GM18870 (cell line): ENCODE data around the gene DOK7.

Experiments used
- ATAC-seq: cut with Tn5 transposase; IDR thresholded peaks from one replicate; pipeline ENCODE4 v1.9.1; 2021; ENCODE audit warnings: moderate library complexity; ENCODE audit not compliant: unreplicated experiment

Gene DOK7

DNA sequence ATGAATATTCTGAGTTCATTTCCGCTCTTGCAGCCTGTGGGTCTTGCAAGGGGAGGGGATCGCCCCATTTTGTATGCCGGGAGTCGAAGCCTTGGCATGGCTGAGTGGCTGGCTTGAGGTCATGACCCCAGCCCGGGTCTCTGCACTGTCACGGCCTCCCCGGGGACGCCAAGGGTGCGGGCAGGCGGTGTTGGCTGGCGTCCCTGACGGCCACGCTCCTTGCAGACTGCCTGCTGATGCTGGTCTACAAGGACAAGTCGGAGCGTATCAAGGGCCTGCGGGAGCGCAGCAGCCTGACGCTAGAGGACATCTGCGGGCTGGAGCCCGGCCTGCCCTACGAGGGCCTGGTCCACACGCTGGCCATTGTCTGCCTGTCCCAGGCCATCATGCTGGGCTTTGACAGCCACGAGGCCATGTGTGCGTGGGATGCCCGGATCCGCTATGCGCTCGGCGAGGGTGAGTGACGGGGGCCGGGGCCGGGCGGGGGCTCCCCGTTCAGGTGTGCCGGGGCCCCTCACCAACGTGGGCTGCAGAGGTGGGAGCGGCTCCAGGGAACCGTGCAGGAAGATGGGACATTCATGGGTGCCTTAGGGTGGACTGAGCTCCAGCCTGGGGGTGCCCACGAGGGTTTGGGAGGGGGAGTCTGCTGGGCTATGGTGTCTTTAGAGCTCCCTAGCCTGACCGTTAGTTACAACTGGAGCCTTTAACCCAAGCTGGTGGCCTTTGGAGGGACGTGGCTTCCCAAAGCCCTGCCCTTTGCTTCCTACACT, 10.3 kb downstream of the DOK7 start:
- no peak for ATAC-seq

DNA sequence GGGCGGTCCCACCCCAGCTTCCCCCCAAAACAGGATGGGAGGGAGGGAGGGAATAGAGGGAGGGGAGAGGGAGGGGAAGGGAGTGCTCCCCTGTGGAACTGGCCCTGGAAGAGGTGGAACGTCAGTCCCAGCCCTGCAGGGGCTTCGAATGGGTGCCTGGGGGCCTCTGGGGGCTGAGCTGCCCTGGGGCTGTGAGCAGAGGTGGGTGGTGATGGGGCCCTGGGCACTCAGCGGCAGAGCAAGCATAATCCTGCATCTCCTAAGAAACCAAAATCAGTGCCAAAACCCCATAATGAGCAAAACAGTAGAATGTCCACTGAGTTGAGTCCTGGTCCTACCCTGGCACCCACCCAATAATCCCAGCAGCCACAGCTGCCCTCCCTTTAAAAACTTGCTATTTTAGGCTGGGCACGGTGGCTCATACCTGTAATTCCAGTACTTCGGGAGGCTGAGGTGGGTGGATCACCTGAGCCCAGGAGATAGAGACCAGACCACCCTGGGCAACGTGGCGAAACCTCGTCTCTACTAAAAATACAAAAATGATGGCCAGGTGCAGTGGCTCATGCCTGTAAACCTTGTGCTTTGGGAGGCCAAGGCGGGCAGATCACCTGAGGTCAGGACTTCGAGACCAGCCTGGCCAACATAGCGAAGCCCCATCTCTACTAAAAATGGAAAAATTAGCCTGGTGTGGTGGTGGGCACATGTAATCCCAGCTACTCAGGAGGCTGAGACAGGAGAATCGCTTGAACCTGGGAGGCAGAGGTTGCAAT, 11.1 kb downstream of the DOK7 start:
- ATAC-seq = no peak

DNA sequence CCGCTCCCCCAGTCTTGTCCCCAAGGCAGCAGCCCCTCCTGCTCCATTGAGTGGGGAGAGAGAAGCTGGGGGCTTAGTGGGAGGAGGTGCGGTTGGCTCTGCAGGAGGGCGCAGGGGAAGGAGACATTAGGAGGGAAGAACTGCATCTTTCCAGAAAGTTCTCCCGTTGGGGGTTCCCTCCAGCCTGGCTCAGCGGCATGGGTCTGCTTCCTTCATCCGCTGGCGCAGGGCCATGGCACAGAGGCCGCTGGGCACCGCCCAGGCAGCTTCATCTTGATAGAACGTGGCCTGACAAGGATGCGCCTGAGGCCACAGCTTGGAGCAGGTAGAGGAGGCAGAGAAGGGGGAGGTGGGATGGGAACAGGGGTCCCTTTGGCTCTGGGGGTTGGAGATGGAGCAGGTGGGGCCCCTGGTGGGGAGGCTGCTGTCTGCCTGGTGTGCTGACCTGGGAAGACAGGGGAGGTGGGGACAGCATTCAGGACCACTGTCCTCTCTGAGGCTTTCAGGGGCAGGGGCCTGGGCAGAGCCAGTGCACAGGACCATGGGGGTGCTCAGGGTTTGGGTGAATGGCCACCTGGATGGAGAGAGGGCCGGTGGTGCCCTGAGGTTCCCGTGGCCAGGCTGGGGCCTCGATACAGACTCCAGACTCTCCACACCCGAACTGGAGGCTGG, 12.1 kb downstream of the DOK7 start:
- no peak for ATAC-seq

DNA sequence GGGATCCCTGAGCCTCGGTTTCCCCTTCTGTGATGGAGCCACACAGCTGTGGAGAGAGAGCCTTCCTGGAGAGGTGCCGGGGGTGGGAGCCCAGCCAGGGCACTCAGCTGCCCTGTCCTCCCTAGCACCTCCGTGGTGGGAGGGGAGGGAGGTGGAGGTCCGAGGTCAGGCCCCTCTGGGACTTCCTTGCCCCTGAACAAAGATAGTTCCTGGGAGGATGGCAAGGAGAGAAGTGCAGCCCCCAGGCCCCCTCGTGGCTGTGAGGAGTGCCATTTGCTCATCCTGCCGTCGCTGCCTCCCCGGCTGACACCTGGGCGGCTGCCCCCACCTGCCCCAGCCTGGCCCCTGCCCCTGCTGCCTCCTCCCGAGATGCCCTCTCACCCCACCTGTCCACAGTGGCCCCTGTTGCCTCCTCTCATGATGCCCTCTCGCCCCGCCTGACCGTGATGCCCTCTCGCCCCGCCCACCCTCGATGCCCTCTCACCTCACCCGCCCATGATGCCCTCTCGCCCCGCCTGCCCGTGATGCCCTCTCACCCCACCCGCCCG, 12.7 kb downstream of the DOK7 start:
- no peak for ATAC-seq

DNA sequence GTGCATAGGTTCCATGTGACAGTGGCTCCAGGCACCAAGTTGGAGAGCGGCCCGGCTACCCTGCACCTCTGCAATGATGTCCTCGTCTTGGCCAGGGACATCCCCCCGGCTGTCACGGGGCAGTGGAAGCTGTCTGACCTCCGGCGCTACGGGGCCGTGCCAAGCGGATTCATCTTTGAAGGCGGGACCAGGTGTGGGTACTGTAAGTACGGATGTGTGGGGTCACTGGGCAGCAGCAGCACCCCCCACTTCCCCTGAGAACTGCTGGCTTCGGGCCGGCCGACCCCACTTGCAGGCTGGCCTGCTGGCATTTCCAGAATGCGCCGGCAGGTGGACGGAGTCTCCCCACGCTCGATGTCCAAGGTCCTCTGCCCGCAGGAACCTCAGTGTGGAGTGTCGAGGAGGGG, 13.2 kb downstream of the DOK7 start:
- no peak for ATAC-seq

DNA sequence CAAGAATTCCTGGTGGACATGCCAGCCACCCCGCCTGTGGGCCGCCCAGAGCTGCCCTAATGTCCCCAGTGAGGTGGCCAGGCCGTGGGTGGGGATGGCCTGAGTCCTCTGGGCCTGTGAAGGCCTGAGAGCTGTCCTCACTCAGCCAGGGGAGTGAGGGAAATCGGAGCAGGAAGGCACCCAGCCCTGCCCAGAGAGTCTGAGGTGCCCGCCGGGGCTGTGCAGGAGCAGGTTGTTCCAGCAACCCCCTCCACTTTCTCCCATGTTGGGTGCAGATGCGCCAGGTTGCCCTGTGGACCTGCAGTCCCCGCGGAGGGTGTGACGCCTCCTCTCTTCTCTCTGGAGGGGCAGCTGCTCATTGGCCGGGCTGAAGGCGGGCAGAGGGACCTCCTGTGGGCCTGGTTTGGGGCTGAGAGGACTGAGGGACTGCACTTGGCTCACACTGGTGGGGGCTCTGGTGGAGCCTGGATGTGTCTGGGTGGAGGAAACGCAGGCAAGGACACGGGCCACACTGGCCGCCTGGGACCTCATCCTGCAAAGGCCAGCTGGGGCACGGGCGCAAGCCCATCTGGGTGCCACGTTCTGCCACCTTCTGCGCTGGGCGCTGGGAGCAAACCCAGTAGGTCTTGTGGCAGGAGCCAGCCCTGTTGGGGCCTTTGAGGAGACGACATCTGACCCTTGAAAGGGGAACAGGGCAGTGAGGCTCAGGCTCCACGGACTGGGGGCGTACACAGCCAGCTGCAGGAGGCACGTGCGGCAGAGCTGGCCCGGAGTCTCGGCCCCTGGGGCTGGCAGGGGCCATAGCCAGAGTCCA, 14.0 kb downstream of the DOK7 start:
- ATAC-seq = no peak

DNA sequence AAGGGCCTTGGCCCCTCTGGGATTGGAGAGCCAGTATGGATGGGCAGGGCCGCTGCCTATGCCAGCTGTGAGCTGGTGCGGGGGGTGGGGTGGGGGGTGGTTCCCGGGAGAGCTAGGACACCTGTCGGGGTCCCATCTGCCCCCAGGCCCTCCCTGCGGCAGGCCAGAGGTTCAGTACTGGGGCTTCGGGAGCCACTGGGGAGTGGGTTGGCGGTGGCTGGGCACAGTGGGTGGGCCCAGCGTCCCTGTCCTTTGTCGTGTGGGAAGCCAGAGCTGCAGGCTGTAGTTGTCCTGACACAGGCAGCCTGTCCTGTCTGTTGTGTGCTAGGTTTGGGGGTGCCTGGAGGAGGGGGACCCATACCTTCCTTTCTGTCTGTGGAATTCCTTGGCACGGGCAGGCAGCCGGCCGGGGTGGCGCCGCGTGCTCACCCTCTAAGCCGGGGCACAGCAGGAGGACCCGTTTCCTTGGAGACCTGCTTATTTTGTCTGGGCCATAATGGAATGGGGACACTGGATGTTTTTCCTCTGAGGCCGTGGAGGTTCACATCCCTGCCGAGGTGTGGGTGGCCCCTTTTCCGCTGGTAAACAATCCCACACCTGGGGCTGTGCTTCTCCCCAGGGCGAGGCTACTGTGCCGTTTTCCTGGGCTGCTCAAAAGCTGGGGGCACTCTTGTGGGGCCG, 14.8 kb downstream of the DOK7 start:
- no peak for ATAC-seq

DNA sequence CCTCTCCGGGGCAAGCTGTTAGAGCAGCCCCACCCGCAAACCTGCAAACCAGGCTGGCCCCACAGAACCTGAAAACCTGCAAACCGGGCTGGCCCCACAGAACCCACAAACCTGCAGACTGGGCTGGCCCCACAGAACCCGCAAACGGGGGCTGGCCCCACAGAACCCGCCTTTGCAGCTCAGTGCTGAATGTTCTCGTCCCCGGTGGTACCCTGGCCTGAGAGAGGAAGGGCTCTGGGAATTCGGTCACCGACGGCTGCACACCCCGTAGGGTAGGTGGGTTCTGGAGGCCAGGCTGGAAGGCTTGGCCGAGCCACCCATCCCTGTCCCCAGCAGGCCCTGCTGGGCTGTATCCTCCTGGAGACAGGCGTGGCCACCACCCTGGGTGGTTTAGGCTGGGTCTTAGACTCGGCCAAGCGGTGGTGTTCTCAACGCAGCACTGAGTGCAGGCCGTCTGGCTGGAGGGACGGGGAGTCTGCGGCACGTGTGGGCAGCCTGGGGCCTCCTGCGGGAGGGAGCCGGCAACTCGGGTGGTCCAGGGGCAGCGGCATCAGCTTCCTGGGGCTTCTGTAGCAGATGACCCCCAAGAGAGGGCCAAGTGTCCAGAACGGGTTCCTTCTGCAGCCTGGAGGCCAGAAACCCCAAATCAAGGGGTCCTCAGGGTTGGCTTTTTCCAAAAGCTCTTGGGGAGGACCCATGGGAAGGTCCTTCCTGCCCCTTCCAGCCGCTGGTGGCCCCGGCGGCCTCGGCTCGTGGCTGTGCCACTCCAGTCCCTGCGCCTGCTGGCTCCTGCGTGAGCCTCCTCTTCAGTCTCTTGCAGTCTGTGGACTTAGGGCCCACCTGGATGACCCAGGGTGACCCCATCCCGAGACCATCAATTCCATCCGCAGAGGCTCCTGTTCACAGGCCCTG, 15.6 kb downstream of the DOK7 start:
- no peak for ATAC-seq

DNA sequence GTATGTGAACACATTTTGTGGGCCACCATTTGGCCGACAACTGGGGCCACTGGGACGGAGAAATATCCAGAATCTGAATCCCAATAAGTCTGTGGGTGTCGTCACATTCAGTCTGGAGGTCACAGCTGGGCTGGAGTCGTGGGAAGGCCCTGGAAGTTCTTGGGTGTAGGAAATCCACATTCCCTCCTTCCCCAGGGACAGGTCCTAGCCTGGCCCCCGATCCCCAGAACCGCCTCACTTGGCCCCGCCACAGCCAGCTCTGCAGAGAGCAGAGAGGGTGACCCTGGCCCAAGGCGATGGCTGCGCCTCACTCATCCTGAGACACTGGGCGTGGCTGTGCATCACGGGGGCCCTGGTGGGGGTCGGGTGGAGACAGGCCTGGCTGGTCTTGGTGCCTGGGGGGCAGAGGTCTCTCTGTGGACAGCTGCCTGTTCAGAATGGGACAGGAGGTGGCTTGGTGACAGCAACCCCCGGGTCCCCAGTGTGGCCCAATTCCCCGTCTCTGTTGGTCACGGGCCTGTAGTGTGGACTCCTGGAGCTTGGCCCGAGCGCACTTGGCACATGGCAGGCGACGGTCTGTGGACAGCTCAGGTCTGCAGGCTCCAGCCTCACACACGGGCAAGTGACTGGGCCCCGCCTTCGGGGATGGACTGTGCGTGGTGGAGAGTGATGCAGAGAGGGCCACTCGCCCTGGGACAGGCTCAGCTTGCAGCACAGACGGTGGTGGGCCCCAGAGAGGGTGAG, 16.4 kb downstream of the DOK7 start:
- ATAC-seq = no peak

DNA sequence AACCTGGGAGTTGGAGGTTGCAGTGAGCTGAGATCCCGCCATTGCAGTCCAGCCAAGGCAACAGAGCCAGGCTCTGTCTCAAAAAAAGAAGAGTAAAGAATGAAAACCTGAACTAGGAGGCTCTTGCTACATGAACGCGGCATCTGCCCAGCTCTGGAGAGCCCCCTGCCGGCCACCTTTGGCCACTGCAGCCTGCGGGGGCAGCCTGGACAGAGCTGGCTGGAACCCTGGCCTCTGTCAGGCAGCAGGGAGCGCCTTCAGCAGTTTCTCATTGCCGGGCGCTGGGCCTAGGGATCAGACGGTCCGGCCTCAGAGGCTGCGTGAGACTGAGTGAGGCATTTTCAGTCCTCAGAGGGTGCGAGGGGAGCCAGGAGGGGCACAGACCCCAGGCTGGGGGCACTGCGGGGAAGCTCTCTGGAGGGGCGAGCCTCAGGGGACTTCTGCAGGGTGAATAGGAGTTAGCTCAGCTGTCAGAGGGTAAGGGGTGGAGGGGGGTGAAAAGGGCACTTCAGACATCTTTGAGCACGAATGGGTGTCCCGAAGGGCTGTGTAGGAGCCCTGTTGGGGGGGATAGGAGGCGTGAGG, 17.5 kb downstream of the DOK7 start:
- ATAC-seq = no peak

DNA sequence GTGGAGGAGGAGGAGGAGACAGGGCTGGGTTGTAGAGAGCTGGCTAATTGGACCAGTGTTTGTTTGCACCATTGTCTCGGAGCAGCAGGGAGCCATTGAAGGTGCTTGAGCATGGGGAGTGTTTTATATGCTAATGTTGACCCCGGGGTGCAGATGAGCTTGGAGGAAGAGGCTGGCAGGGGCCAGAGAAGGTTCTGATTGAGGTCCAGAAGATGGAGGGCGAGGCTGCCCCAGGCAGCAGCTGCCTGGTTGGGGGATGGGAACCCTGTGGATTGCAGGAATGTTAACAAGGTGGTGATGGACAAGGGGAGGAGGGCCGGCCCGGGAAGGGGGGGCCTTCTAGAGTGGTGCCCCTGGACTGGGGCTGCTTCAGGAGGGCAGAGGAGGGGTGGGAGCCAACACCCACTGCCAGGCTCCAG, 18.0 kb downstream of the DOK7 start:
- no peak for ATAC-seq

DNA sequence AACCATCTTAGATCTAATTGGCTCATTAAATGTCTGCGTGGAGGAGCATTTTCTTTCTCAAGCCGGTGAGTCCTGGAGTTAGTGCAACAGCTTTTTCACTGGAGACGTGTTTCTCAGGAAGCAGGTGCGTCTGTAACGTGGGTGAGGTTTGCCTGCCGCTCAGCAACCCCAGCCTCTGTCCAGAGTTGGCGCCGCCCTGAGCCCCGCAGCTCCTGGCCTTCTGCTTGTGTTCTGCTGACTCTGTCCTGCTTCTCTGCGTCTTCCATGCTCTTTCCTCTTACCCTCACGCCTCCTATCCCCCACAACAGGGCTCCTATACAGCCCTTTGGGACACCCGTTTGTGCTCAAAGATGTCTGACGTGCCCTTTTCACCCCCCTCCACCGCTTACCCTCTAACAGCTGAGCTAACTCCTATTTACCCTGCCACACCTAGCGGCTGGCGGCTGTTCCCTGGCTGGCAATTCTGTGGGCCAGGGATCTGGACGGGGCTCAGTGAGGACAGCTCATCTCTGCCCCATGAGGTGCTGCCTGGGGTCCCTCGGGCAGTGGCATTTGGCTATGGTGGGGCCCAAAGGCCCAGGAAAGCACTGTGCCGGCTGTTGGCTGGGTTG, 18.8 kb downstream of the DOK7 start:
- no peak for ATAC-seq

DNA sequence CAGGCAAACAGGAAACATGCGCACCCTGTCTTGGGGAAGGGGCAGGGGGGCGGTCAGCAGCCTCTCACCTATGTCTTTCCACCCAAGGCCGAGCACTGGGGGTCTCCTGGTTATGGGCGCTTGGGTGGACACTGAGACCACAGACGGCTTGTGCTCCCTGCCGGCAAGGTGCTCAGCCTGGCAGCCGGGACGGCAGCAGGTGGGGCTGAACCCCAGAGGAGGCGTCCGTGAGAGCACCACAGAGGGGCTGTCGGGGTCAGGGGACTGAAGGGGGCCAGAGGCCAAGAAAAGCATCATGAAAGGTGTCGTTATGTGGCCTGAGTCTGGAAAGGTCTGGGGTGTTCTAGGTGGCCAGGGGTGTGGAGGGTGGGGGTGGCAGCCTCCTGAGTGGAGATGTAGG, 19.6 kb downstream of the DOK7 start:
- no peak for ATAC-seq

DNA sequence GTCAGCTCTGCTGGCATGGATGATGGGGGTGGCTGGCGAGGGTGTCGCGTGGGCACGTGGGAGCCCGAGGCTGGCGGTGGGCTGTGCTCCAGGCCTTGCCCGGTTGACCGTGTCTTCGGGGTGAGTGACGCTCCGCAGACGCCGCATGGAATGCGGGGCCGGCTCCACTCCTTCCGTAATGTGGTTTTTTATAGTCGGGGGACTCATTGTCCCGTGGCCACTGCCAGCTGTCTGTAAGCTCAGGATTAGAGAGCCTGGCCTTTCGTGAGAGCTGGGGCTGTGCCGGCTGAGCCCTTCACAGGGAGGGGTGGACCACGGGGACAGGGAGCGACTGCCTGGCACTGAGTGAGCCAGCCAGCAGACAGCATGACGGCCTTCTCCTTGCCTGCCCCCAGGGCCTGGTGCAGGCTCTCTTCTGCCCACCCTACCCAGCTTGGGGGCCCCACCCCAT, 20.4 kb downstream of the DOK7 start:
- ATAC-seq = no peak

DNA sequence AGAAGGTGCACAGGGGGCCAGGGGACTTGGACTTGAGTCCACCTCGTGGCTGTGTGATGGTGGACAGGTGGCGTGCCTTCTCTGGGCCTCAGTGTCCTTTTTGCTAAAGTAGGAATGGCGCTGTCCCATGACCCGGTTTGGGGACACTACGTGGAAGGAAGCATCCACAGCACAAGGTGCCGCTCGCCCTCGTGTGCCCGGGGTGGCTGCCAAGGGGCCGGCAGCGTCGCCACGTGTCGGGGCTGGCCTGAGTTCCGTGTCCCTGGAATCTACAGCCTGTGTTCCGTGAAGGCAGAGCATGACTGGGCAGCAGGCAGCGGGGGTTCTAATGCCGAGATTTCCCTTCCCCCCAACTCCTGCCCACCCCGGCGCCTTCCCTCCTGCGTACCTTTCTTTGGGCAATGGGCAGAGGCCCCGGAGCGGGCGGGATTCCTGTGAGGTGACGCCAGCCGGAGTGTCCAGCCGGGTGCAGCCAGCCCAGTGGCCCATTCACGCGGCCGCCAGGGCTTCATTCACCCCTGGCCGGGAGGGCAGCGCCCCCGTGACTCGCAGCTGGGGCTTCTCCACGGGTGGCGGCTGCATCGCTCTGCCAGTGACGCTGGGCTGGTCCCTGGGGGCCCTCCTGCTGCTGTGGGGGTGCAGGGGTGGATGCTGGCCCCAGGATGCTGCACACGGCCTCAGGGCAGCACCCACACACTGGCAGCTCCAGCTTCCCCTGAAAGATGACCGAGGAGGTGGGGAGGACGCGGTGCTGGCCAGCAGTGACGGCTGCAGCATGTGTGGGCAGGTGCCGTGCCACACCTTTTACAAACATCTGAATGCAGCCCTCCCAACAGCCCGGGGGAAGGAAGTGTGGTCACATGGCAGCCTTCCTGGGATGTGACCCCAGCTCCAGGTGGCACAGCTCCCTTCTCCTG, 21.2 kb downstream of the DOK7 start:
- ATAC-seq = no peak

DNA sequence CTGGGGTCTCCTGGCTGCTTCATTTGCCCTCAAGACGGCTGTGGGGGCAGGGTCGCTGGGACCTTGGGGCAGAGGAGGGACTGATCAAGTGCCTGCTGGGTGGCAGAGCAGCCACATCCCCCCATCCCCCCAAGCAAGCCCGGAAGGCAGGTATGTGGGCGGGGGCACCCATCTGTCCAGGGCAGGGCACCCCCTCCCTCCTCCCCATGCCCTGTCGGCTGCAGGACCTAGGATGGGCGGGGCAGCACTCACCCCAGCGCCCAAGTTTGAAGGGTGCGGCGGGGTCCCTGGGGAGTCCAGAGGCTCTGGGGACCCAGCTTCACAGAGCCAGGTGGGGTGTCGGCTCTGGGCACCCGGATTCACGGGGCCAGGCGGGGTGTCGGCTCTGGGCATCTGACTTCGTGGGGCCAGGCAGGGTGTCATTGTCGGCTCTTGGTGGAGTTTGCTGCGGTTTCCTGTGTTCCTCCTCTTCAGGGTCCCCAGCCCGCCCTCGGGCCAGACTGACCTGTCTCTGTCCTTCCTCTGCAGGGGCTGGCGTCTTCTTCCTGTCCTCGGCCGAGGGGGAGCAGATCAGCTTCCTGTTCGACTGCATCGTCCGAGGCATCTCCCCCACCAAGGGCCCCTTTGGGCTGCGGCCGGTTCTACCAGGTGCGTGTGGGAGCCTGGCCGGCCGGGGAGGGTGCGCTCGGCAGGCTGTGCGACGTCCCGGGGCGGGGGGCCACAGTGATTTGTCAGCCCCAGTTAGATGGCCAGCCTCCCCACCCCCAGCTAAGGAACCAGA, 22.1 kb downstream of the DOK7 start:
- ATAC-seq = no peak
